Activated CD4-positive, CD25-positive, alpha-beta regulatory T cell (primary cell): ENCODE data around the gene DPY19L3.
"Not testable (repeated sequence)": the region's sequence is repeated elsewhere in the genome, so short reads cannot be mapped to it uniquely, and the experiment has no call there.

ENCODE experiments used
- DNase-seq, 4 experiments: peaks; one replicate each; lab custom pipeline; 2025; lab: John Stamatoyannopoulos, UW

The DPY19L3 gene, protein sequence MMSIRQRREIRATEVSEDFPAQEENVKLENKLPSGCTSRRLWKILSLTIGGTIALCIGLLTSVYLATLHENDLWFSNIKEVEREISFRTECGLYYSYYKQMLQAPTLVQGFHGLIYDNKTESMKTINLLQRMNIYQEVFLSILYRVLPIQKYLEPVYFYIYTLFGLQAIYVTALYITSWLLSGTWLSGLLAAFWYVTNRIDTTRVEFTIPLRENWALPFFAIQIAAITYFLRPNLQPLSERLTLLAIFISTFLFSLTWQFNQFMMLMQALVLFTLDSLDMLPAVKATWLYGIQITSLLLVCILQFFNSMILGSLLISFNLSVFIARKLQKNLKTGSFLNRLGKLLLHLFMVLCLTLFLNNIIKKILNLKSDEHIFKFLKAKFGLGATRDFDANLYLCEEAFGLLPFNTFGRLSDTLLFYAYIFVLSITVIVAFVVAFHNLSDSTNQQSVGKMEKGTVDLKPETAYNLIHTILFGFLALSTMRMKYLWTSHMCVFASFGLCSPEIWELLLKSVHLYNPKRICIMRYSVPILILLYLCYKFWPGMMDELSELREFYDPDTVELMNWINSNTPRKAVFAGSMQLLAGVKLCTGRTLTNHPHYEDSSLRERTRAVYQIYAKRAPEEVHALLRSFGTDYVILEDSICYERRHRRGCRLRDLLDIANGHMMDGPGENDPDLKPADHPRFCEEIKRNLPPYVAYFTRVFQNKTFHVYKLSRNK

DNA sequence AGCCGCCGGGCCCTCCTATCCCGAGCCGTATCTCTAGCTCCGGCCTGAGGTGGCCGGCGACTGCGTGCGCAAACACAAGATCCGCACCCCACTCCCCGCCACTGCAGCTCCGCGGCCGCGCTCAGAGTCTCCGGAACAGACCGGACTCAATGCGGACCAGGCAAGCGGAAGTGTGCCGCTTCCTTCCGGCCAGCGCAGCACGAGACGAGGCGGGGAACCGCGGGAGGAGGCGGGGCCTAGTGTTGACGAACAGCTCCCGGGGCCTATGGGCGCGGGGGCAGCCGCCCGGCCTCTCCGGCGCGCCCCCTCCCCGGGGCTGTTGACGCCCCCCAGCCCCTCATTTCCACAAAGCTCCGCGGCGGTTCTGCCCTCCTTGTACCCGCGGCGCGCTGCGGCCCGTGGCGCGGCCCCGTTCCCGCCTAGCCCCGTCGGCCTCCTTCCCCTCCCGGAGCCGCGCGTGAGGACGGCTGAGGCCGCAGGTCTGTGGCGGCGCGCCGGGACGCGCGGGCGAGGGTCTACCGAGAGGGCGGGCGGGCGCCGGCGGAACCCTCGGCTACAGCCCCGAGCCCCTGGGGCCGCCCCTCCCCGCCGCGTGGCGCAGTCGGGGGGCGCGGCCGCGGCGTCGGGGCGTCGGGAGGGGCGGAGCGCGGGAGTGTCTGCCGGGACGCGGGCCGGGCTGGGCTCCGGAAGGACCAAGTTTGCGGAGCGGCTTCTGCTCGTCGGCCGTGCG is at the start of gene DPY19L3:
Gene DPY19L3, plus strand, starts transcription at position 340 of the 730 bp plus-strand sequence. CDS start 2,484 bp downstream, outside the sequence.
- DNase-seq: peak; percentile 79 to 85 (median 81)

DNA sequence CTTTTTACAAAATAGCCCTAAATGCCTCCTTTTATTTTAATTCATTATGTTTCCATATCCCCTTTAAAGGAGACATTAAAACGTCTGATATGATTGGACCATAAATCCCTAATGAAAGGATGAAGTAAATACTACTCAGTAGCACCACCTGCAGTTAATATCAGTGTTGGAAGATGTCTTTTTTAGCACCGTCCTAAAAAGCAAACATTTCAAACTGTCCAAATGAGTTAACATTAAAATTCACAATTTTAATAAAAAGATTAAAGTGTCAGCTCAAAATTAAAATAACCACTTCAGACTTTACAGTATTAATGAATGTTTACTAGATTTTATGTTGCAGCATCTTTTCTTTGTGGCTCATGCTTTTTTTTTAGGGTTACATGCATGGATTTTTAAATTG is 47.9 kb upstream of the DPY19L3 start:
- no peak for DNase-seq

DNA sequence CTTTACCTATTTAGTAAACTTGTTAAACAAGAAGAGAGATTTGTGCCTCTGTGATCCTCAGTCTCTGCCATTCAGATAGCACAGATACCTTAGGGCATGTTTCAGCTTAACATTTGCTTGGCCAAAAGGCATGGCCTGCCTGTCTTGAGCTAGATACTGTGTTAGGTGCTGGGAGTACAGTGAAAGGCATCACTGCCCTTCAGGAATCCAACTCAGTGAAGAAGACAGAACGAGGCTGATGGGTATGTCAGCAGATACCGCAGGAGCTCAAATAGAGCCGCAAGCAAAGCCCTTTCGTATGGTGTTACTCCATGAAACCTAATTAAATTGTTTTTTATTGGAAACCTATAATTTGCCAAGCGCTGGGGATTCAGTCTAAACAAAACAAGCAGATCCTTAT is 47.2 kb upstream of the DPY19L3 start:
- DNase-seq: no peak

DNA sequence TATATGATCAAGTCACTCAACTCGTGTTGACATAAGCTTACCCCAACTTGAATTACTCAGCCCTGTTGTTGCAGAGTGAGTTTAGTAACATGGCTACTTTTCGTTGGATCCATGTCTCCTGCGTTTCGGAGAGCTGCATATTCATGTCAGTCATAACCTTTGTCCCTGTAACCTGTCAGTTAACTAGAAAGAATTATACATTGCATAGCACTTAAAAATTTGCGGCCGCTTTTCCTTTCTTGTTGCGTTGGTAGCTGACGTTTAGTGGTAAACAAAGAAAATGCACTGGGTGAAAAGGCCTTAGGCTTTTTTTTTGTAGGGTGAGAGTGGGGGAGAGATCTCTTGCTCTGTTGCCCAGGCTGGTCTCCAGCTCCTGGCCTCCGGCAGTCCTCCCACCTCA is 46.0 kb upstream of the DPY19L3 start:
- DNase-seq: no peak

DNA sequence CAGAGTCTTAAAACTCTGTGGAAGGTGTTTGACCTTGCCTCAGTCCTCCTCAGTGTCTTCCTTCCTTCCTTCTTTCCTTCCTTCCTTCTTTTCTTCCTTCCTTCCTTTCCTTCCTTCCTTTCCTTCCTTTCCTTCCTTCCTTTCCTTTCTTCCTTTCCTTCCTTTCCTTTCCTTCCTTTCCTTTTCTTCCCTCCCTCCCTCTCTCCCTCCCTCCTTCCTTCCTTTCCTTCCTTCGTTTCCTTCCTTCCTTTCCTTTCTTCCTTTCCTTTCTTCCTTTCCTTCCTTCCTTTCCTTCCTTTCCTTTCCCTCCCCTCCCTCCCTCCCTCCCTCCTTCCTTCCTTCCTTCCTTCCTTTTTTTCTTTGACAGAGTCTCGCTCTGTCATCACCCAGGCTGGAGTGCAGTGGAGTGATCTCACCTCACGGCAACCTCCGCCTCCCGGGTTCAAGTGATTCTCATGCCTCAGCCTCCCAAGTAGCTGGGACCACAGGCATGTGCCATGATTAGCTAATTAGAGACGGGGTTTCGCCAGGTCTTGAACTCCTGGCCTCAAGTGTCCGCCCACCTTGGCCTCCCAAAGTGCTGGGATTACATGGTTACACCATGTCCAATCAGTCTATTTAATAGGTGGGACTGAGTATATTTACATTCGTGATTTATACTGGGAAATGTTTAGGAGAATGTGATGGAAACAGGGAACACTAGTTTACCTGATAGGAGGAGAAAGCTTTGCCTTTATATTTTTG is 43.8 kb upstream of the DPY19L3 start:
- DNase-seq: no peak

DNA sequence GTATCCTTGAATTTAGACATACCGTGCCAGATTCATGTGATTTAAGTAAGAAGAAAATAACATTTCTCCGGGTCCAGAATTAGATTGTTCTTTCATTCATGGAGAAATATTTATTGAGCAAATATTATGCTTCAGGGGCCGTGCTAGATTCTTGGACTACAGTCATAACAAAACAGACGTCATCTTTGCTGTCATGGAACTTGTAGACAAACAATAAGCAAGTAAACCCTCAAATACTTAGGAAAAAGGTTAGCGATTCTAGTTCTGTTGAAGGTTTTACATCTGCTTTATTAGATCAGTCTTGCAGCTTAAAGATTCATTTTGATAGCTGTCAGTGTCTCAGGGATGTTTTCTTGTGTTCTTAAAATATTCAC is 43.3 kb upstream of the DPY19L3 start:
- no peak for DNase-seq

DNA sequence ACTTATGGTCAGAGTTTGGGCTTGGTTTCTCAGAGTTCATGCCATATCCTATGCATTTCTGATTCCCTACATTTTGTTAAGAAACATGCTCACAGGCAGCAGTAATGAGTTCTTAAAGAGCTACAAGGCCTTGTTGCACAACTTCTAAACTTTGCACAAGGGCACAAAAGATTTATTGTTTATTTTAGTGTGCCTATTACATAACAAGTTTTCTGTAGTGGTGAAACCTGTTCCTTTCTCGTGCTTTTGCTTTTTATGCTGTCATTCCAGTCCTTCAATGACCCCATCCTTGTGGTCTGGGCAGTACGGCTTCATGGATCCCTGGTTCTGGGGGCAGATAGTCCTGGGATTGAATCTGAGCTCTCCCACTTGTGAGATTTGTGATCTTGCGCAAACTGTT is 42.4 kb upstream of the DPY19L3 start:
- DNase-seq: no peak

DNA sequence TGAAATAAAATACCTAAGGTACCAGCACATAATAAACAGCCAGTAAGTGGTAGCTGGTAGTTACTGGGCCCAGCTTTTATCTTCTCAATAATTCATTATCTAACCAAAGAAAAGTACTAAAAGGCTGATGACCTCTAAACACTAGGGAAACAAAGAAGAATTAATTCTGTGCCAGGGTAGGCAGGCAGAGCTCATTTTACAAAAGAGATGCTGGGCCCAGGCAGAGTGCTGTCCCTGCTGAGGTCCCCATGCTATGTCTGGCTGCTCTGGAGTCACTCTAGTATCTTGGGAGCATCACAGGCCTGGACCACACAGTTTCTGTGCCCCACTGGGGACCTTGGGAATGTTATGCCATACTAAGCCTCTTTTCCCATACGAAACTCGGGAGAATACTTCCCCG is 41.9 kb upstream of the DPY19L3 start:
- DNase-seq: no peak

DNA sequence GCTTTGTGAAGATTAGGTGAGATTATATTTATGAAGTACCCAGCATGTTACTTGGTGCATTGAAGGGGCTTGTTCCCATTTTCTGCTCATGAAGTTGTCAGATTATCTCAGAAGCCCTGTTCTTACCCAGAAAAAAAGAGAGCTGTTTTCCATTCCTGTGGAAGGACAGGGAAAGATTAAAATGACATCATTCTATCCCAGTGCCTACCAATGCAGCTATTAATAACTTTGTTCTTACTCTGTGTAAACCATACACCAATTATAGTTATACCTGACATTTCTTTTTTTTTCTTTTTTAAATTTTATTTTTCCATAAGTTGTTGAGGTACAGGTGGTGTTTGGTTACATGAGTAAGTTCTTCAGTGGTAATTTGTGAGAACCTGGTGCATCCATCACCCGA is 41.5 kb upstream of the DPY19L3 start:
- no peak for DNase-seq

DNA sequence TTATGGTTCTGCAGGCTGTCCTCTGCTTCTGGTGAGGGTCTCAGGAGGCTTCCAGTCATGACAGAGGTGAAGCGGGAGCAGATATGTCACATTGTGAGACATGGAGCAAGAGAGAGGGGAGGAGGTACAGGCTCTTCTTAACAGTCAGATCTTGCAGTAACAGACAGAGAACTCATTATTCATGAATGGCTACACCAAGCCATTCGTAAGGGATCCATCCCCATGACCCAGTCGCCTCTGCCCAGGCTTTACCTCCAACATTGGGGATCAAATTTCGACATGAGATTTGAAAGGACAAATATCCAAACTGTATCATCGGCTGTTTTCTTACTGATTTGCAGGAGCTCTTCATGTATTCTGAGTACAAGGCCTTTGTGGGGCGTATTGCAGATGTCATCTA is 38.5 kb upstream of the DPY19L3 start:
- no peak for DNase-seq

DNA sequence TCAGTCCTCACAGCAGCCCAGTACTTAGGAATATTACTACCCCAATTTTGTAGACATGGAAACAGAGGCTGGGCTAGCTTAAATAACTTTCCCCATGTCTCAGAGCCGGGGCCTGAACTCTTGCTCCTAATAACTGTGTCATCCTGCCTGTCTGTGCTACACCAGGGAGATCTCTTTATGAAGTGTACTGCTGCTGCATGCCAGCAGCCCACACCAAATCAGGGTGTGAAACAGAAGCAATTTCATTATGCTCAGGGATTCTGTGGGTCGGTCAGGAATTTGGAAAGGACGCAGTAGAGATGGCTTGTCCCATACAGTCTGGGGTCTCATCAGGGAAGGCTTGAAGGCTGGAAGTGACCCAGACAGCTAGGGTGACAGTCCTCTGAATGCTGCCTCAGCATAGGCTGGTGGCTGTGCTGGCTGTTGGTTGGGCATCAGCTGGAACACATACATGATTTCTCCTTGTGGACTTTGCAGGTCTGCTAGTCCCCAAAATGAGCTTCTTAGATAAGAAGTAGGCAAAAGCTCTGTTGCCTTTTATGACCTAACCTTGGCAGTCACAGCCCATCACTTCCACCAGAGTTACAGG is 37.5 kb upstream of the DPY19L3 start:
- no peak for DNase-seq

DNA sequence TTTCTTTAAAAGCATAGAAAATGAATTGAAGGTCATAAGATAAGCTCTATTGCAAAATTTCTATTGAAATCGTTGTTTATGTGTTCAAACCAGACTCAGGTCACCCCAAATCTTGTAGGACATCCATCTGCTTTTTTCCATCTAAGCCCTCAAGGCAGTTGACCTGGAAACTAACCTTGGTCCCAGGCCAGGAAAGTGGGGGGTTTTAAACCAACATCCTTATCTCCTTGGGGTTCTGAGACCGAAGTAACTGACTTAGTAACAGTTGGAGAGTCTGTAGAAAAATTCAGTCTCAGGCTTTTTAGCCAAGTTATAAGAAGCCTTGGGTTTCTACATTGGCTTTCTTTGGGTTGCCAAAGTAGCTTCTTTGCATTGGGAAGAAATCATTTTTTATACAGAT is 36.8 kb upstream of the DPY19L3 start:
- no peak for DNase-seq

DNA sequence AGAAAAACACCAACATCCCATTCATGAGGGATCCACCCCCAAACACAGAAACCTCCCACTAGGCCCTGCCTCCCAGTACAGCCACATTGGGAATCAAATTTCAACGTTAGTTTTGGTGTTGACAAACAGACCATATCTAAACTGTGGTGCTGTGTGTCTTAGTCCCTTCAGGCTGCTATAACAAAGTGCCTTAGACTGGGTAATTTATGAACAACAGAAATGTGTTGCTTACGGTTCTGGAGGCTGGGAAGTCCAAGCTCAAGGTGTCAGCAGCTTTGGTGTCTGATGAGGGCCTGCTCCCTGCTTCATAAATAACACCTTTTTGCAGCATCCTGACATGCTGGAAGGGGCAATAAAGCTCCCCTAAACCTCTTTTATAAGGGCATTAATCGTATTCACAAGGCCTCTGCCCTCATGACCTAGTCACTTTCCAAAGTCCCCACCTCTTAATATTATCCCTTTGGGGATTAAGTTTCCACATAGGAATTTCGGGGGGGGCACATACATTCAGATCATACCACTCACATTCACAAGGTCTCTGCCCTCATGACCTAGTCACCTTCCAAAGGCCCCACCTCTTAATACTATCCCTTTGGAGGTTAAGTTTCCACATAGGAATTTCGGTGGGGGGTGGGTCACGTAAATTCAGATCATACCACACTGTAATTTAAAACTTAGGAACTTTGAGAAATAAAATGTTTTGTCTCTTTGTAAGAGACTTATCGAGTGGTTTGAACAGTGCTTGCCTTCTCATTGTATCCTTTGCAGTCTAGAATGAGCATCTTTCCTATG is 32.6 kb upstream of the DPY19L3 start:
- no peak for DNase-seq

DNA sequence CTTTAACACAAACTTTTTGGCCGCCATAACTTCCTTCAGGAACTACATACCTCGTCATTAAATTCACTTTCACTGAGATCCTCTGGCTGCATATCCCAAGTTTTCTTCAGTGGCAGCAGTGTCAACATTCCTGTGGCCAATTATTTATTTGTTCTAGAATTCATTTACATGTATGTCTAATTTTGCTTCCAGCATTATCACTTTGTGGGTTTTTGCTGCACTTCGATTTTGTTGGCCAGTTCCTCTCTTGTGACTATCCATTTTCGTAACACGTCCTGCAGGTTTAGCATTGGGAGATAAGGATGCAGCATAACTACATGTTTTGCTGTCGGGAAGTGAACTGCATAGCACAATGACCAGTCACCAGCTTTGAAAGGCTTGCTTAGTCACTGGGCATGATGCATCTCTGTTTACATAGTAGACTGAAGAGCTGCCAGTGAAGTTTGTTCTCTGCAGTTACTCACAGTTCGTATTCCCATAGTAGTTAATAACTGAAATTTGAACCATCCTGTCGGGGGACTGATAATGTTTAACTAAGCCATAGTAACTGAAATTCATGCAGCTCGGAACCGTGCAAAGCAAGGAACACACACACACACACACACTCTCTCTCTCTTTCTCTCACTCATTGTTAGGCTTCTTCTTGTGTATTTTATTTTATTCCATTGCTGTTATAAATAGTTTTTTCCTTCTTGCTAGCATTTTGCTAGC is 31.8 kb upstream of the DPY19L3 start:
- no peak for DNase-seq

DNA sequence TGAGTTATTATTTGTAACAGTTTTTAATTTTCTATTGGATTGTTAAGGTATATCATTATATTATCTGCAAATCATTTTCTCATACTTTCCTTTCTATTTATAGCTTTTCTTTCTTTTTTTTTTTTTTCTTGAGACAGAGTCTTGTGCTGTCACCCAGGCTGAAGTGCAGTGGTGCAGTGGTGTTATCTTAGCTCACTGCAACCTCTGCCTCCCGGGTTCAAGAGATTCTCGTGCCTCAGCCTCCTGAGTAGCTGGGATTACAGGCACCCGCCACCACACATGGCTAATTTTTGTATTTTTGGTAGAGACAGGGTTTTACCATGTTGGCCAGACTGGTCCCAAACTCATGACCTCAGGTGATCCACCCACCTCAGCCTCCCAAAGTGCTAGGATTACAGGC is 31.2 kb upstream of the DPY19L3 start:
- DNase-seq: not testable (repeated sequence)

DNA sequence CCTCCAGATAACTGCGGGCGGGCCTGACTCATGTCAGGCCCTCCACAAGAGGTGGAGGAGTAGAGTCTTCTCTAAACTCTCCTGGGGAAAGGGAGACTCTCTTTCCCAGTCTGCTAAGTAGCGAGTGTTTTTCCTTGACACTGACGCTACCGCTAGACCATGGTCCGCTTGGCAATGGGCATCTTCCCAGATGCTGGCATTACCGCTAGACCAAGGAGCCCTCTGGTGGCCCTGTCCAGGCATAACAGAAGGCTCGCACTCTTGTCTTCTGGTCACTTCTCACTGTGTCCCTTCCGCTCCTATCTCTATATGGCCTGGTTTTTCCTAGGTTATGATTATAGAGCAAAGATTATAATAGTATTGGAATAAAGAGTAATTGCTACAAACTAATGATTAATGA is 28.5 kb upstream of the DPY19L3 start:
- not testable (repeated sequence) for DNase-seq

DNA sequence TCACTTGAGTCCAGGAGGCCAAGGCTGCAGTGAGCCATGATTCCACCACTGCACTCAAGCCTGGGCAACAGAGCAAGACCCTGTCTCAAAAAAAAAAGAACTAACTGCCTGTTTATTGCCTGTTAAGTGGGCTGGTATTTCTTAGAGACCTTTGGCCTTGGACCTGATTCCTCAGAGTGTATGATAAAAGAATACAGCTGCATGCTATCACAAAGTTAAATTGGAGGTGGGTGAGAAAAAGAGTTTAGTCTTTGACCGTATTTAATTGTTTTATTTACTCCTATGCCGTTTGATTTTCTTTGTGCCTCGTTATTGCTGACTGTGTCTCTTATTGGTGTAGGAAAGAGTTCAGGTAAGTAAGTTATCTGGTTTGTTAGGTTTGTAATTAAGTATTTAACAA is 25.3 kb upstream of the DPY19L3 start:
- no peak for DNase-seq

DNA sequence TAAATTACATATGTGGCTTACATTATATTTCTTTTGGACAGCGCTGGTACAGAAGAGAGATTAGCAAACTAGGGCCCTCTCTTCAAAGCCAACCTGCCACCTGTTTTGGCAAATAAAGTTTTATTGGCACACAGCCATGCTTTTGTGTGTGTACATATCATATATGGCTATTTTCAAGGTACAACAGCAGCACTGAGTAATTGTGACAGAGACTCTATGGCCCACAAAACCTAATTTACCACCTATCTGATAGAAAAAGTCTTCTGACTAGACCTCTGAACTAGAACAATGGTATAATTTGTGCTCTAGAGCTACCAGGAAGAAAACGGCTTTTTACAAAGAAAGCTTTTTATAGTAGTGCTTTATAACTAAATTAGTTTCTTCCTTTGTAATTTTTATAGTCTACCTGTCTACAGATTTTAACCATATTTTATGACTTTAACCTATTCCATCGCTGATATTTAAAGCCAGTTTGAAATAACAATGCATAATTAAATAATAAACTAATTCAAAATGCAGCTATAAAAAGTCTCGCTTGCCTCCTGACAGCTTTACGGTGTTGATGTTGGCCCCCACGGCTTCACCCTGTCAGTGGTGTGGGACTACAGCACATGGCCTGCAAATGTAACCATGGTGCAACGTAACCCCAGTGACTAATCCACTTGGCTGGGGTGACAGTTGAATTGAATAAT is 17.7 kb upstream of the DPY19L3 start:
- no peak for DNase-seq

DNA sequence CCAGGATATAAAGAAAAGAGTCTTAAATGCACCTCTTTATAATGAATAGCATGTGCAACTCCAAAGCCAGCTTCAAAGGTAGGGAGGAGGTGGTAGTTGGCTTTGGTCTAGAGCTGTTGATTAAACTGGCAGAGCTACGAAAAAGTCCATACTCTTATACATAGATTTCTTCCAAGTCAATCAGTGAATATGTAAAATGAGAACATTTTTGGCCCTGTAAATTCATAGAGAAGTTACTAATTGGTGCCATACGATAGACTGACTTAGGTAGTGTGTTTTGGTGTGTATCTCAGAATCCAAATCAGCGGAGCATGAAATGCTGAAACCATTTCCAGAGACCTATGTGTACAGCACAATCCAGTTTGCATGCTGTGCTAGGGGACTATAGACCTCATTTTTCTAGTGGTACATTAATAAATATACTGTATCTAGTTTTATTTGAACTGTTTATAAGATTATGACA is 17.1 kb upstream of the DPY19L3 start:
- no peak for DNase-seq

DNA sequence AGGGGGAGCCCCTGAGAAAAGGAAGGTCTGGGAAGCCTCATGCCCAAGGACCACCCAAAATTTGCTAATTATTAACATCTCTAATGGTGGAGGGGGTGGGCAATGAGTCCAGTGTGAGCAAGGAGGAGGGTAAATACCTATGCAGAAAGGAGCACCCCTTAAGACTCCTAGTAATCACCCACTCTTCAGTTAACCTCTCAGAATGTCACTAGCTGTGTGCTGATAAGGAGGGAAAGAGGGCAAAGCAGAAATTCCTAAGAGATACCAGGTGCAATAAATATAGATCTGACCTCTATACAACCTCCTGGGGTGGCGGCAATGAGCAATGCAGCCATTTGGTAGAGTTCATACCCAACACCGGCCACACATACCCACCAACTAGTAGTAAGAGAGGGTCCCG is 12.7 kb upstream of the DPY19L3 start:
- DNase-seq: no peak
